SW480 (cell line): ENCODE measurements around the gene POLD1.

Experiments
- DNase-seq: peaks from one replicate; pipeline ENCODE4 v3.0.0-alpha.2; 2016; ENCODE audit warnings: low spot score

Gene POLD1

DNA sequence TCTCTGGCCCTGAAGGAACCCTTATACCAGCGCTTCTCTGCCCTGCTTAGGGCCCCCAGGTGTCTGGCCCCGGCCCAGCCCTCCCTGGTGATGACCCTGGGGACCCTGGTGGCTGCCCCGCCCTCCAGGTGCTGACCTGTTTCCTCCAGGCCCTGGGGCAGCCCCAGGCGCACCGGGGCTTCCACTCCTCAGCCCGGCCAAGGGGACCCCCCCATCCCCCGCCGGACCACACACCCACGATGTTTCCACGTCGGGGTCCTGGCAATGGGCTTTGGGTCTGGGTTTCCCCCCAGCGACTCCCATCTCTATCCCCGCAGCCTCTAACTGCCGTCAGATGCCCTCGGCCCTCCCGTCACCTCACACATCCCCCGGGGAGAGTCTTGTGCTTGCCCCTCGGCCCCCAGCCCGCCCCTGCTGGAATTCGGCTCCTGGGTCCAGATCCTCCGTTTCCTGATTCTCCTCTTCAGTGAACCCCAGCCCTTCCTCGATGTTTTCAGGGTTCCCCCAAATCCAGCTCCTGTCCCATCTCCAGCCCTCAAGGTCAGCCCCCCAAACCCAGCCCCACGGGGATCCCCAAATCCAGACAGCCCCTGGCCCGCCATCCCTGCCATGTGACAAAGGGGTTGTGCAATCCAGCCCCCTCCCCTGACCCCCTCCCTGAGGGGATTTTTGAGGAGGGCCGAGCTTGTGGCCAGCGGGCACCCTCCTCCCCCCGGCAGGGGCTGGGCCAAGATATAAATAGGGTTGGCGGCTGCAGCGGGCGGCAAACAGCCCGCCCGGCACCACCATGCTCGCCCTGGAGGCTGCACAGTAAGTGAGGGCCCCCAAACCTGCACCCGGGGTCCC, 34.3 kb downstream of the POLD1 start, which contains the start of gene SPIB:
SPIB (plus strand) TSS at position 763 of the 846 bp plus-strand sequence; CDS start at position 788, 25 bp downstream.
- no peak for DNase-seq

DNA sequence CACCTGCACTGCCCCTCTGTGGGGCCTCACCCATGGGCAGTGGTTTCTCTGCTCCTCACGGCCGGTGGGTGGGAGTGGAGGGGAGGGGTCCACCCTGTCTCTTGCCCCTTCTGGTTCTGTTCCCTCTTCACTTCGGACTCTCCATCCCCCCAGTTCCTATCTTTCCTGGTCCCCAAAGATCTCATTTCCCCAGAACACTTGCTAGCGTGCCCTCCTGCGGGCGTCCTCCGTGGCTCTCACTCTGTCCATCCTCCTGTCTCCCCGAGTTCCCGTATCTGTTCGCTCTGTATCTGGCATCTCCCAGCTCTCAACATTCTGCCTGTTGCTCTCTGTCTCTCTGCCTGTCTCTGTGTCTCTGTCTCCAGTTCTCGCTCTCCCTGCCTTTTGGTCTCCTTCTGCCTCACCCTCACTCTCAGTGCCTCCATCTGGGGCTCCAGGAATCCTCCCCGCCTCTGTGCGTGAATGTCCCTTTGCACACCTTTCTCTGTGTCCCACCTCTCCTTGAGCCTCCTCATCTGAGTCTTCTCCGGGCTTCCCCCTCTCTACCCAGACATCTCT, 35.0 kb downstream of the POLD1 start:
- no peak for DNase-seq

GRCh38 chr19:50419580-50420035, 35.5 kb downstream of the POLD1 start:
- no peak for DNase-seq

DNA sequence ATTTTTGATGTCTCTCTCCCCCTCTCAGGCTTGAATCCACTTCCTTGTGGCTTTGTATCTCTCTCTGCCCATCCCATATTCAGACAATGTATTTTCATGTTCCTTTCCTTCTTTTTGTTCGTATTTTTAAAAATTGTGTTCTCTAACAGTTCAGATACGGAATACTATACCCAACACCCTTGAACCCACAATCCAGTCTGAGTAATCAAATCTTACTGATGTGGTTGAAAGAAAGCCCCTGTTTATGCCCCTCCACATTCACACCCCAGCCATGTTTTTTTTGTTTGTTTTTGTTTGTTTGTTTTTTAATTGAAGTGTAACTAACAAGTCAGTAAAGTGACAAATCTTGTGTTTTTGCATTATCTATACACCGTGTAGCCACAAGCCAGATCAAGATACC, 36.0 kb downstream of the POLD1 start:
- no peak for DNase-seq

DNA sequence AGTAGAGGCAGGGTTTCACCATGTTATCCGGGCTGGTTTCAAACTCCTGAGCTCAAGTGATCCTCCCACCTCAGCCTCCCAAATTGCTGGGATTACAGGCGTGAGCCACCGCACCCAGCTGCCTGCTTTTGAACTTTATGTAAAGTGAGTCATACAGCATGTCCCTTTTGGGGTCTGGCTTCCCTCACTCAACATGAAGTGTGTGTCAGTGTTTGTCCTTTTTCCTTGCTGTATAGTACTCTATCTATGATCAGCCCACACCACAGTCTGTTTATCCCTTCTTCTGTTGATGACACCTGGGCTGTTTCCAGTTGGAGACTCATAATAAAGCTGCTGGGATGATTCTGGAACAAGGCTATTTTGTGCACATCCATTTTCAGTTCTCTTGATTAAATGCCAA, 36.7 kb downstream of the POLD1 start:
- no peak for DNase-seq

- no peak for DNase-seq
Measured at GRCh38 chr19:50422397-50423278, 38.5 kb downstream of the POLD1 start.

DNA sequence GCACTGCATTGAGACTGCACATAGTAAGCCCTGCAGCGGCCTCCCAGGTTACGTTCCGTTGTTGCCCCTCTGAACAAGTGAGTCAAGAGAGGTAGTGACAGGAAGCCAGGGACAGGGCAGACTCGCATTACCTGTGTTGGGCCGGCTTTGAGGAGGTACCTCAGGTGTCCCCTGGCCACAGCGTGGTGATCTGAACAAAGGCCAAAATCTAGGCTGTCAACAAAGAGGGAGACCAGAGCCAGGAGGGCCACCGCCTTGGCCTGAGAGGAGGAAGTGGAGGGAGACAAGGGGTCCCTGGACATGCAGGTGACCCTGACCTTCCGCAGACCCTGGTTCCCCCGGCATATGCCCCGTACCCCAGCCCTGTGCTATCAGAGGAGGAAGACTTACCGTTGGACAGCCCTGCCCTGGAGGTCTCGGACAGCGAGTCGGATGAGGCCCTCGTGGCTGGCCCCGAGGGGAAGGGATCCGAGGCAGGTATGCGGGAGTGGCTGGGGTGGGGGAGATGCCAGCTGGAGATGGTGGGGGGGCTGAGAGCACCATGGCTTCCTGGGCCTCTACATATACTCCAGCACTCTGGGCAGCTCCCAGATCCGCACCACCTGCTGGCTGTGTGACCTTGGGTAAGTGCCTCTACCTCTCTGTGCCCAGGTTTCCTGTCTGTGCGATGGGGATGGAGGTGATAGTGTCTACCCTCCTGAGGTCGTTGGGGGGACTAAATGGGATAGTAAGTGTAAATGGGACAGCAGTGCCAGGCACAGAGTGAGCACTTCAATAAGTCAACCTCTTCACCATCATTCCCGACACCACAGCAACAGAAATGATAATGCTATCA, 39.3 kb downstream of the POLD1 start:
- DNase-seq: no peak

- DNase-seq: no peak
Measured at GRCh38 chr19:50425581-50425980, 41.4 kb downstream of the POLD1 start.

DNA sequence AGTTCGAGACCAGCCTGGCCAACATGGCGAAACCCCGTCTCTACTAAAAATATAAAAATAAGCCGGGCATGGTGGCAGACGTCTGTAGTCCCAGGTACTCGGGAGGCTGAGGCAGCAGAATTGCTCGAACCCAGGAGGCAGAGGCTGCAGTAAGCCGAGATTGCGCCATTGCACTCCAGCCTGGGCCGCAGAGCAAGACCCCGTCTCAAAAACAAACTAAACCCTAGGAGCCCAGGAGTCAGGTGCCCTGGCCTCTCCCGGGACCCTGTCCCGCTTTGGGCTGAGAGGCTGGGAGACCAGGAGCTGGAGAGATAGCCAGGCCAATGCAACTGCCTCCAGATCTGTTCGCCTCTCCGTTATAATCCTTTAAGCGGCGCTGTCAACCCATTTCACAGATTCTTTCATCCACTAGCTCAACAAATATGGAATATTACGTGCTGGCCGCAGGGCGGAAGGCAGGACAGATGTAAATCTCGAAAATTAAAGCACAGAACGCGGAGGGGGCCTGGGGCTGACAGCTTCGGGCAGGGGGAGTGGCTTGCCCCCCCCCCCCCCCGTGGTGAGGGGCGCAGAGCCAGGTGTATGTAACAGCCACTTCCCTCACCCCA, 43.3 kb downstream of the POLD1 start:
- no peak for DNase-seq

DNA sequence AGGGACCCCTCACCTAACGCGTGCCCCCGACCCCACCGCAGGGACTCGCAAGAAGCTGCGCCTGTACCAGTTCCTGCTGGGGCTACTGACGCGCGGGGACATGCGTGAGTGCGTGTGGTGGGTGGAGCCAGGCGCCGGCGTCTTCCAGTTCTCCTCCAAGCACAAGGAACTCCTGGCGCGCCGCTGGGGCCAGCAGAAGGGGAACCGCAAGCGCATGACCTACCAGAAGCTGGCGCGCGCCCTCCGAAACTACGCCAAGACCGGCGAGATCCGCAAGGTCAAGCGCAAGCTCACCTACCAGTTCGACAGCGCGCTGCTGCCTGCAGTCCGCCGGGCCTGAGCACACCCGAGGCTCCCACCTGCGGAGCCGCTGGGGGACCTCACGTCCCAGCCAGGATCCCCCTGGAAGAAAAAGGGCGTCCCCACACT, 43.9 kb downstream of the POLD1 start:
- DNase-seq: no peak

DNA sequence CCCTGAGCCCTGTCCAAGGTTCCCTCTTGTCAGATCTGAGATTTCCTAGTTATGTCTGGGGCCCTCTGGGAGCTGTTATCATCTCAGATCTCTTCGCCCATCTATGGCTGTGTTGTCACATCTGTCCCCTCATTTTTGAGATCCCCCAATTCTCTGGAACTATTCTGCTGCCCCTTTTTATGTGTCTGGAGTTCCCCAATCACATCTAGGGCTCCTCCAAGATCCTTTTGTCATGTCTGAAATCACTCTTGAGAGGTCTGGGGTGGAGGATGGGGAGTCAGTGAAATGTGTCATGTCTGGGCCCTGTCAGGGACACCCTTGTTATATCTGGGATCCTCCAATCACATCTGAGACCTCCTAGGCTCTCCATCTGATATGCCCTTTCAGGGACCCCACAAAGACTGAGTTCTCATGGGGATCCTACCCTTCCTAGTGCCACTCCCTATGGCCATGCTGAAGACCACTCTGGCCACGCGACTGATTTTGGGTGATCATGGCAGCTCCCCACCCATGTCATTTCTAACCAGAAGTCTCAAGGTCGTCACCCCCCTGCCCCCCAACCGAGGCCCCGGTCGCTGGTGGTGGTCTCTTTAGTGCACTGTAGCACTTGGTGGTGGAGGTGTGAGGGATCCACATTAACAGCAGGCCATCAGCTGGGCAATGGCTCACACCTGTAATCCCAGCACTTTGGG, 44.8 kb downstream of the POLD1 start:
- no peak for DNase-seq

- no peak for DNase-seq
Measured at GRCh38 chr19:50430888-50431342, 46.8 kb downstream of the POLD1 start.

DNA sequence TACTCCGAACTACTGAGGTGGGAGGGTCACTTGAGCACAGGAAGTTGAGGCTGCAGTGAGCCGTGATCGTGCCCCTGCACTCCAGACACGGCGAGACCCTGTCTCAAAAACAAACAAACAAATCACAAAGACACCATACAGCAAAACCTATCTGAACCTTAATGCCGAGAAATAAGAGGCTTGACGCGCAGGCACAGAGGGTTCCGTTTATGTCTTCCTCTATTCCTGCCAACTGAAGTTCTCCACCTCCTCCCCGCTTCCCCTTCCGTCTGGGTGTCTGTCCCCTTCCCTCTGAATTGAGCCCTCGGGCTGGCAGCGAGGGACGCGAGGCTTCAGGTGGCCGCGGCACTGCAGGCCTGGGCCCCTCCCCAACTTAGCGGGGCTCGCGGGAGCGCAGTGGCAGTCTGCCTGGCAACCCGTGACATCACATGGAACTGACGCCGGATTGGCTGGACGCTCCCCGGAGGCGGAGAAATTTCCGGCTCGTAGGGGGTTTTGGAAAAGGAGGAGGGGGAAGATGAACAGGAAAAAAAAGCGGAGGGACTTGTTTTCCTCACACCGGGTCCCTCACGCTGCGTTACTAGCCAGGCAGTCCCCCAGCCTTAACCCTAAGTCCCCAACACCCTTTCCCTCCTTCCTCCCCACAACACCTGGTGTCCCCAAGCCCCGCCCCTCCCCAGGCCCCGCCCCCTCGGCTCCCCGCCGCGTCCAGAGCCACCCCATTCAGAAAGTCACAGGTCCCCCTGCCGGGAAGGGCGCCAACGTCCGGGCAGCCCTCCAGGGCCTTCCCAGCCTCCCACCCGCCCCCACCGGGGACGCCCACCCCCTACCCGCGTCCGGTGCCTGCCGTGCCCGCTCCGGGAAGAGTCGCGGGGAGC, 47.4 kb downstream of the POLD1 start:
- DNase-seq: peak; percentile 69

DNA sequence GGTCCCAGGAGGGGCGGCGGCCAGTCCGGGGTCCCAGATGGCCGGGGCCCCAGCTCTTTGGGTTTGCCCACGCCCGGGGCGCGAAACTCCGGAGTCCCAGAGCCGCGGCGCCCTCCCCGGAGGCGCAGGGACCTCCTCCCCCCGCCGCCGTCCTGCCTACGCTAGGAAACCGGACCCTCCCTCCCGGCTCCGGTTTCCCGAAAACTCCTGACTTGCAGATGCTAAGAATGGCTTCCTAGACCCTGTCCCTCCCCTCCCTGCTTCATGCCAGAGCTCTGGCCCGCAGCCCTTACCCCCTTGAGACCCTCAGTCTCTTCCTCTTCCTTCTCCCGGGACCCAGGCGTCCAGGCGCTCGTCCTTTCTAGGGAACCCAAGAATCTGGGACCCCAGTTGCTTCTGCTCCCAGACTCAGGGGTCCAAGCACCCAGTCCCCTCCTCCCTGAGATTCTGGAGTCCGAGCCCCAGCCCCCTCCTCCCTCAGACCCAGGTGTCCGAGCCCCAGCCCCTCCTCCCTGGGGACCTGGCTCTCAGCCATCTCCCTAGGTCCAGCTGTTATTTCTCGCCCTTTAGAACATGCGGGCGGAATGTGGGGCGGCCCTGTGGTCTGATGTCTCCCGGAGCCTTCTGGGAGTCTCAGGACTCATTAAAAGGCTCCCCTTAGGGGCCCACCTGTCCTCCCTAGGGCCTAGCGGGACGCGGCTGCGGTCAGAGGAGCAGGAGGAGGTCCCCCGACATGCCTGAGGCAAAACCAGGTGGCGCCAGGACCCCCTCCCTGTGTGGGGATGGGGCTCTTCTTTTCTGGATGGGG, 48.3 kb downstream of the POLD1 start, which contains the start of gene MYBPC2:
MYBPC2 (plus strand) TSS at position 672 of the 808 bp plus-strand sequence; CDS start at position 734, 62 bp downstream.
- DNase-seq: peak; percentile 45

GRCh38 chr19:50433201-50434180, 49.3 kb downstream of the POLD1 start:
- DNase-seq: no peak

GRCh38 chr19:50434525-50434924, 50.4 kb downstream of the POLD1 start:
- DNase-seq: no peak

DNA sequence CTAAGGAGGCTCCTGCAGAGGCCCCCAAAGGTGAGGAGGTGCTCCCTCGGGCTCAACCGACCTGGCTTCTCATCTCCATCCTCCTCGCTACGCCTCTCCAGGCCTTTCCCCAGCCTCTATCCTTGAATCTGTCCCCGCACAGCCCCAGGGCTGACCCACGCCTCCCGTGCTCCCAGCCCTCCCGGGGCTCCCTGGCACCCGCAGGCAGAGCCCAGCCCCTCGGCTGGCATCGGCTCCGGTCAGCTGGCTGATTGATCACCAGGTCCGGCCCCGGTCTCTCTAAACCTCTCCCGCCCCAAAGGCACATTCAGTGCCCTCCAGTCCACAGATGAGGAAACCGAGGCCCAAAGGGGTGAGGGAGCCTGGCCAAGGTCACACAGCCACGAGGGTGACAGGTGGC, 51.1 kb downstream of the POLD1 start:
- DNase-seq: no peak
